Measurements from ENCODE around the gene HAS3.

HAS3 gene

GRCh38 chr16:69107316-69107962 is 2.0 kb downstream of the HAS3 start:
- Mint-ChIP-seq H3K4me1 (peaks cover 20% of the 10 kb centered on the region), H3K27me3 (peaks cover 68% of the 10 kb centered on the region), H3K27ac (no peak overlapping the region), H3K4me3 (peak overlapping the region; percentile 52), H3K36me3 (peaks cover 4% of the 10 kb centered on the region), H3K9me3 (no peaks in the 10 kb centered on the region)
- CTCF ChIA-PET: interaction anchor here (0.5 to 1.8 kb wide), 3 partner anchors 16 to 107 kb away, joined by 3 to 5 read pairs (median 4); no protein-coding TSS in a partner anchor
- DNase-seq: no peak

GRCh38 chr16:69108064-69108904 is 2.8 kb downstream of the HAS3 start:
- Mint-ChIP-seq H3K27ac (no peak overlapping the region), H3K36me3 (peaks cover 4% of the 10 kb centered on the region), H3K4me1 (peaks cover 20% of the 10 kb centered on the region), H3K9me3 (no peaks in the 10 kb centered on the region), H3K27me3 (peaks cover 60% of the 10 kb centered on the region), H3K4me3 (no peak overlapping the region)
- CTCF ChIA-PET: interaction anchor here (0.5 to 1.8 kb wide), 3 partner anchors 15 to 80 kb away, joined by 3 to 4 read pairs (median 3); no protein-coding TSS in a partner anchor
- no peak for DNase-seq

- Mint-ChIP-seq H3K36me3 (peaks cover 4% of the 10 kb centered on the region), H3K9me3 (no peaks in the 10 kb centered on the region), H3K27ac (no peak overlapping the region), H3K4me3 (no peak overlapping the region), H3K4me1 (peaks cover 20% of the 10 kb centered on the region), H3K27me3 (peaks cover 54% of the 10 kb centered on the region)
- DNase-seq: no peak
- CTCF ChIA-PET: interaction anchor here (1.3 to 1.8 kb wide), 2 partner anchors 15 to 28 kb away, joined by 3 to 4 read pairs; no protein-coding TSS in a partner anchor
Measured at GRCh38 chr16:69108905-69109252, 3.4 kb downstream of the HAS3 start.

GRCh38 chr16:69109486-69110270 is 4.2 kb downstream of the HAS3 start:
- no peak for DNase-seq
- Mint-ChIP-seq H3K36me3 (peaks cover 6% of the 10 kb centered on the region), H3K27ac (no peak overlapping the region), H3K27me3 (peaks cover 46% of the 10 kb centered on the region), H3K4me1 (peaks cover 20% of the 10 kb centered on the region), H3K9me3 (no peaks in the 10 kb centered on the region), H3K4me3 (no peak overlapping the region)
- CTCF ChIA-PET: interaction anchor here (1.2 to 1.8 kb wide), 3 partner anchors 13 to 557 kb away, joined by 3 to 6 read pairs (median 4); no protein-coding TSS in a partner anchor

GRCh38 chr16:69110406-69110805 is 5.0 kb downstream of the HAS3 start:
- no peak for DNase-seq
- CTCF ChIA-PET: interaction anchor here (0.7 to 1.8 kb wide), 5 partner anchors 13 to 557 kb away, joined by 3 to 6 read pairs (median 3); no protein-coding TSS in a partner anchor
- Mint-ChIP-seq H3K27ac (no peak overlapping the region), H3K4me1 (peaks cover 16% of the 10 kb centered on the region), H3K4me3 (no peak overlapping the region), H3K9me3 (no peaks in the 10 kb centered on the region), H3K27me3 (peaks cover 39% of the 10 kb centered on the region), H3K36me3 (peaks cover 7% of the 10 kb centered on the region)

- no peak for DNase-seq
- H3K27me3 Mint-ChIP-seq: peaks cover 32% of the 10 kb centered on the region
- CTCF ChIA-PET: interaction anchor here (0.6 to 5.4 kb wide), 12 partner anchors 12 to 625 kb away, joined by 3 to 53 read pairs (median 3); no protein-coding TSS in a partner anchor
- no peak overlapping the region for H3K4me3 Mint-ChIP-seq
- H3K4me1 Mint-ChIP-seq: peaks cover 12% of the 10 kb centered on the region
- no peaks in the 10 kb centered on the region for H3K9me3 Mint-ChIP-seq
- peaks cover 7% of the 10 kb centered on the region for H3K36me3 Mint-ChIP-seq
- no peak overlapping the region for H3K27ac Mint-ChIP-seq
Measured at GRCh38 chr16:69111216-69111875, 5.9 kb downstream of the HAS3 start.

- Mint-ChIP-seq H3K27me3 (peaks cover 27% of the 10 kb centered on the region), H3K4me1 (peaks cover 10% of the 10 kb centered on the region), H3K9me3 (no peaks in the 10 kb centered on the region), H3K36me3 (peaks cover 9% of the 10 kb centered on the region), H3K4me3 (no peak overlapping the region), H3K27ac (no peak overlapping the region)
- CTCF ChIA-PET: interaction anchor here (0.7 to 5.4 kb wide), 9 partner anchors 11 to 626 kb away, joined by 3 to 53 read pairs (median 4); no protein-coding TSS in a partner anchor
- no peak for DNase-seq
Measured at GRCh38 chr16:69111876-69112230, 6.4 kb downstream of the HAS3 start.

- peaks cover 20% of the 10 kb centered on the region for H3K27me3 Mint-ChIP-seq
- peaks cover 5% of the 10 kb centered on the region for H3K4me1 Mint-ChIP-seq
- no peaks in the 10 kb centered on the region for H3K9me3 Mint-ChIP-seq
- CTCF ChIA-PET: interaction anchor here (0.6 to 5.4 kb wide), 12 partner anchors 11 to 584 kb away, joined by 3 to 53 read pairs (median 4); no protein-coding TSS in a partner anchor
- H3K4me3 Mint-ChIP-seq: no peak overlapping the region
- H3K27ac Mint-ChIP-seq: no peak overlapping the region
- H3K36me3 Mint-ChIP-seq: peaks cover 10% of the 10 kb centered on the region
- DNase-seq: peak; percentile 64
Measured at GRCh38 chr16:69112285-69113129, 7.1 kb downstream of the HAS3 start.

- Mint-ChIP-seq H3K36me3 (peaks cover 14% of the 10 kb centered on the region), H3K4me1 (peaks cover under 1% of the 10 kb centered on the region)
Measured at GRCh38 chr16:69113216-69113615, 7.8 kb downstream of the HAS3 start.

GRCh38 chr16:69114346-69114975 is 9.0 kb downstream of the HAS3 start:
- peaks cover under 1% of the 10 kb centered on the region for H3K27me3 Mint-ChIP-seq
- DNase-seq: no peak
- H3K9me3 Mint-ChIP-seq: no peaks in the 10 kb centered on the region
- no peaks in the 10 kb centered on the region for H3K4me1 Mint-ChIP-seq
- CTCF ChIA-PET: interaction anchor here (0.6 to 5.4 kb wide), 5 partner anchors 9 to 20 kb away, joined by 3 to 53 read pairs (median 3); partner anchors contain the start of gene HAS3
- H3K27ac Mint-ChIP-seq: no peak overlapping the region
- H3K4me3 Mint-ChIP-seq: no peak overlapping the region
- H3K36me3 Mint-ChIP-seq: peaks cover 19% of the 10 kb centered on the region

More at GRCh38 chr16:69113216-69113615, 7.8 kb downstream of the HAS3 start:
- Mint-ChIP-seq H3K9me3 (no peaks in the 10 kb centered on the region), H3K27ac (no peak overlapping the region), H3K27me3 (peaks cover 13% of the 10 kb centered on the region), H3K4me3 (no peak overlapping the region)
- CTCF ChIA-PET: interaction anchor here (1.0 to 5.4 kb wide), 11 partner anchors 8 to 585 kb away, joined by 3 to 53 read pairs (median 4); partner anchors contain the start of gene HAS3
- no peak for DNase-seq

- H3K27me3 Mint-ChIP-seq: no peaks in the 10 kb centered on the region
- H3K9me3 Mint-ChIP-seq: no peaks in the 10 kb centered on the region
- H3K27ac Mint-ChIP-seq: no peak overlapping the region
- peaks cover 20% of the 10 kb centered on the region for H3K36me3 Mint-ChIP-seq
- DNase-seq: no peak
- no peaks in the 10 kb centered on the region for H3K4me1 Mint-ChIP-seq
- CTCF ChIA-PET: interaction anchor here (1.3 to 5.4 kb wide), 2 partner anchors 10 to 524 kb away, joined by 4 to 53 read pairs; no protein-coding TSS in a partner anchor
- H3K4me3 Mint-ChIP-seq: no peak overlapping the region
Measured at GRCh38 chr16:69114976-69115355, 9.5 kb downstream of the HAS3 start.

- Mint-ChIP-seq H3K9me3 (no peaks in the 10 kb centered on the region), H3K4me3 (no peak overlapping the region), H3K36me3 (peaks cover 24% of the 10 kb centered on the region), H3K4me1 (no peaks in the 10 kb centered on the region), H3K27ac (peak overlapping the region; percentile 37), H3K27me3 (no peaks in the 10 kb centered on the region)
- no peak for DNase-seq
- CTCF ChIA-PET: interaction anchor here (1.3 to 5.4 kb wide), 2 partner anchors 9 to 525 kb away, joined by 4 to 53 read pairs; no protein-coding TSS in a partner anchor
Measured at GRCh38 chr16:69115361-69115760, 9.9 kb downstream of the HAS3 start.
